Left ventricle myocardium inferior (tissue), 1 donor: ENCODE results near the gene C3orf20. TPM values are rescaled to one million over a fixed set of nuclear protein-coding genes. Genes with fewer than 3 reads are reported as not detected.

Source experiments
- DNase-seq: peaks from one replicate; pipeline ENCODE4 v3.0.0-alpha.2; 2020
- H3K27ac ChIP-seq: fragments of 200-600 bp; replicated peaks from 2 replicates; pipeline ENCODE4 v1.8.0; 2021
- H3K27me3 ChIP-seq: fragments of 200-600 bp; 2 replicates; pipeline ENCODE4 v1.8.0; 2021; ENCODE audit warnings: low read depth
- H3K36me3 ChIP-seq: fragments of 200-600 bp; 2 replicates; pipeline ENCODE4 v1.8.0; 2021
- H3K4me1 ChIP-seq: fragments of 200-600 bp; 2 replicates; pipeline ENCODE4 v1.8.0; 2021
- H3K4me3 ChIP-seq: fragments of 200-600 bp; 2 replicates; pipeline ENCODE4 v1.8.0; 2021; ENCODE audit warnings: mild to moderate bottlenecking, moderate library complexity
- H3K9me3 ChIP-seq: fragments of 200-600 bp; replicated peaks from 2 replicates; pipeline ENCODE4 v1.8.0; 2021
- CTCF ChIP-seq: fragments of 200-600 bp; IDR thresholded peaks from 2 replicates; pipeline ENCODE4 v1.8.0; 2021; ENCODE audit warnings: antibody characterized with exemption, mild to moderate bottlenecking, borderline replicate concordance
- intact Hi-C: fragments of 100-400 bp; cut with micrococcal nuclease; formaldehyde crosslinking; loops from one replicate; pipeline ENCODE4 v1.11.0; 2022
- long read RNA-seq: library from polyadenylated mRNA; unstranded; transcript quantifications from one replicate; pipeline ENCODE4 v2.0.0, GENCODE V29; 2021
- total RNA-seq: library from RNA; stranded (reverse); fragmentation: NEBNext Ultra II Directional; extraction: Animal tissue kit (Norgen Biotek cat#: 25700); gene quantifications from one replicate; pipeline ENCODE4 v1.2.1, GENCODE V29; 2021
- donor health status: DM: no; HTN: yes; CAD: no; lungs with severe emphysema.

The C3orf20 gene
- not detected for total RNA-seq
- long read RNA-seq, partial matches to known transcripts = 0 of 1 reads
- long read RNA-seq, other reads (novel, unspliced or antisense) = 1 of 1 reads

- no peak for DNase-seq
- H3K4me3 ChIP-seq = no peak within 1 kb of the TSS
- no peaks in the 10 kb centered on the region for H3K4me1 ChIP-seq
- no peaks in the 10 kb centered on the region for H3K27me3 ChIP-seq
- TF ChIP-seq CTCF = no peak
- peaks cover under 1% of the 10 kb centered on the region for H3K9me3 ChIP-seq
- H3K36me3 ChIP-seq = peaks cover 37% of the 10 kb centered on the region
- intact Hi-C loops = loop anchor here (5.0 to 10.0 kb wide), 2 partner anchors 110 to 237 kb away; no protein-coding TSS in a partner anchor
- no peak within 1 kb of the TSS for H3K27ac ChIP-seq
These were observed at the start of gene C3orf20 for GRCh38 chr3:14674841-14675240. Gene C3orf20, plus strand, starts transcription at chr3:14675141. Its CDS starts 7,573 bp downstream, at chr3:14682714.

- no peak for DNase-seq
- TF ChIP-seq CTCF = no peak
- intact Hi-C loops = no loop called here
- peaks cover 8% of the 10 kb centered on the region for H3K9me3 ChIP-seq
- no peak overlapping the region for H3K27ac ChIP-seq
- H3K4me1 ChIP-seq = peaks cover 12% of the 10 kb centered on the region
- H3K27me3 ChIP-seq = peaks cover 7% of the 10 kb centered on the region
- H3K36me3 ChIP-seq = no peaks in the 10 kb centered on the region
- no peak overlapping the region for H3K4me3 ChIP-seq
These were observed 49.5 kb upstream of the C3orf20 start for GRCh38 chr3:14625443-14625842.

- no peak for DNase-seq
- Histone ChIP-seq H3K36me3 (no peaks in the 10 kb centered on the region), H3K27me3 (peaks cover 7% of the 10 kb centered on the region), H3K27ac (no peak overlapping the region), H3K9me3 (peaks cover 8% of the 10 kb centered on the region), H3K4me3 (no peak overlapping the region), H3K4me1 (peaks cover 12% of the 10 kb centered on the region)
- TF ChIP-seq CTCF = no peak
- intact Hi-C loops = no loop called here
These were observed 47.1 kb upstream of the C3orf20 start for GRCh38 chr3:14627815-14628214.

DNA sequence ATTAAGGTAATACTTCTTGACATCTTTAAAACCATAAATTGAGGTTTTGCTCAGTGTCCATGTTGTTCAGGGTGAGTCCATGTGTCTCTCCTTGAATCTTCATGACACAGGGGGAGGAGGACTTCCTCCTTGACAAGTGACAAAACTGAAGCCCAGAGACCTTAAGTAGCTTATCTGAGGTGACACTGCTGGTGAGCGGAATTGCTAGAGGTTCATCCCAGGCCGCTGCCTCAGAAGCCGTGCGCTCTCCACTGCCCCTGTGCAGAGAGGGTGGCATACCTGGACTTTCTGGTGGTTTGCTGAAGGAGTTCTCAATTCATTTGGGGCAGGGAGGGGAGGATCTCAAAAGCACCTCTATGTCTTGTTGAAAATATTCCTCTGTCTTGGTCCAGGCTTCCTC, 46.5 kb upstream of the C3orf20 start:
- no peak overlapping the region for H3K4me3 ChIP-seq
- H3K36me3 ChIP-seq = no peaks in the 10 kb centered on the region
- peaks cover 8% of the 10 kb centered on the region for H3K9me3 ChIP-seq
- intact Hi-C loops = no loop called here
- no peak for DNase-seq
- no peak for TF ChIP-seq CTCF
- H3K27me3 ChIP-seq = peaks cover 7% of the 10 kb centered on the region
- H3K27ac ChIP-seq = no peak overlapping the region
- H3K4me1 ChIP-seq = peaks cover 9% of the 10 kb centered on the region

DNA sequence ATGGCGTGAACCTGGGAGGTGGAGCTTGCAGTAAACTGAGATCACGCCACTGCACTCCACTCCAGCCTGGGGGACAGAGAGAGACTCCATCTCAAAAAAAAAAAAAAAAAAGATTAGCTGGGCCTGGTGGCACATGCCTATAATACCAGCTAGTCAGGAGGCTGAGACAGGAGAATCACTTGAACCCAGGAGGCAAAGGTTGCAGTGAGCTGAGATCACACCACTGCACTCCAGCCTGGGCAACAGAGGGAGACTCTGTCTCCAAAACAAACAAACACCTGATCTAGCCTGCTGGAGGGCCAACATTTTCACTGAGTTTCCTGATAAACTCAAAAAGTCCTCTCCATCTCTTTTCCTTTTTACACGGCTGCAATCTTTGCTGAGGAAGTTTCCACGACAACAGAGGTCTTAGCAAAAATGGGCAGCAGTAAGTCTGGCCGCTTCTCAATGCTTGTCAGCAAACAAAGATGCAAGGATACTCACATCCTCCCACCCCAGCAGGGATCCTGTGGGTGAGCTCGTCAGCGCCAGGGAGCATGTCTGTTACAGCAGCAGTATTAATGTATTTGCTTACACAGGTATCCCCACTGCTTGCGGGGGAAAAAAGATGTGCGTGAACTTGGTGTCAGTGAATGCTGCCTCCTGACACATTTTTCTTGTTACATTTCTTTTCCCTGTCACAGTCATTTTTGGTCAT, 44.4 kb upstream of the C3orf20 start:
- intact Hi-C loops = no loop called here
- no peak overlapping the region for H3K27ac ChIP-seq
- no peaks in the 10 kb centered on the region for H3K36me3 ChIP-seq
- H3K4me1 ChIP-seq = no peaks in the 10 kb centered on the region
- no peak for TF ChIP-seq CTCF
- H3K4me3 ChIP-seq = no peak overlapping the region
- no peak for DNase-seq
- H3K27me3 ChIP-seq = peaks cover 15% of the 10 kb centered on the region
- H3K9me3 ChIP-seq = peaks cover 8% of the 10 kb centered on the region
